Measurements from ENCODE around the gene ING4. TPM values are rescaled to one million over a fixed set of nuclear protein-coding genes. Genes with fewer than 3 reads are reported as not detected.
A peak's percentile ranks its signal among the peaks of the same experiment; 100 is the strongest.

Gene ING4
- total RNA-seq, 1 donor from 2014 or later: 135 TPM

GRCh38 chr12:6693832-6694355 is 31.0 kb upstream of the ING4 start:
- no peak for TF ChIP-seq EZH2phosphoT487 (IDR thresholded peaks at IDR 0.05)
- TF ChIP-seq EZH2 (IDR thresholded peaks at IDR 0.05): no peak
- no peak for TF ChIP-seq CTCF (IDR thresholded peaks at IDR 0.05)
- Histone ChIP-seq H3K4me3 (no peak overlapping the region), H3K79me2 (ENCODE audit: low read depth) (peaks cover 15% of the 10 kb centered on the region), H3K27me3 (no peaks in the 10 kb centered on the region), H3K27ac (no peak overlapping the region), H3K4me1 (peaks cover 7% of the 10 kb centered on the region), H3F3A (ENCODE audit: low read depth) (peaks cover 31% of the 10 kb centered on the region), H2AFZ (replicated peaks) (no peak overlapping the region), H3K4me2 (no peak overlapping the region), H3K36me3 (no peaks in the 10 kb centered on the region), H4K20me1 (ENCODE audit: low read depth) (no peaks in the 10 kb centered on the region), H3K9me3 (ENCODE audit: low read depth) (no peaks in the 10 kb centered on the region), H3K9ac (peak overlapping the region; percentile 28)
- Mint-ChIP-seq H3K27me3 (ENCODE audit: insufficient read depth, low read depth) (peaks cover 8% of the 10 kb centered on the region), H3K36me3 (peaks cover 9% of the 10 kb centered on the region), H3K4me3 (no peak overlapping the region), H3K27ac (peak overlapping the region; percentile 36), H3K9me3 (no peaks in the 10 kb centered on the region), H3K4me1 (peaks cover 36% of the 10 kb centered on the region)
- no peak for DNase-seq (ENCODE audit: low spot score)

- Histone ChIP-seq H3K27ac (no peak overlapping the region), H3K27me3 (no peaks in the 10 kb centered on the region), H3K79me2 (ENCODE audit: low read depth) (peaks cover 21% of the 10 kb centered on the region), H4K20me1 (ENCODE audit: low read depth) (no peaks in the 10 kb centered on the region), H2AFZ (replicated peaks) (no peak overlapping the region), H3K4me3 (no peak overlapping the region), H3K36me3 (no peaks in the 10 kb centered on the region), H3K4me1 (peaks cover 8% of the 10 kb centered on the region), H3K9ac (peak overlapping the region; percentile 10), H3K9me3 (ENCODE audit: low read depth) (no peaks in the 10 kb centered on the region), H3K4me2 (no peak overlapping the region), H3F3A (ENCODE audit: low read depth) (peaks cover 31% of the 10 kb centered on the region)
- Mint-ChIP-seq H3K4me3 (peak overlapping the region; percentile 33), H3K27me3 (ENCODE audit: insufficient read depth, low read depth) (peaks cover 6% of the 10 kb centered on the region), H3K4me1 (peaks cover 36% of the 10 kb centered on the region), H3K36me3 (peaks cover 9% of the 10 kb centered on the region), H3K27ac (peak overlapping the region; percentile 70), H3K9me3 (no peaks in the 10 kb centered on the region)
- DNase-seq (ENCODE audit: low spot score): no peak
- no peak for TF ChIP-seq EZH2 (IDR thresholded peaks at IDR 0.05)
- no peak for TF ChIP-seq EZH2phosphoT487 (IDR thresholded peaks at IDR 0.05)
- TF ChIP-seq CTCF (IDR thresholded peaks at IDR 0.05): no peak
Observed at GRCh38 chr12:6692888-6693287, 30.0 kb upstream of the ING4 start.

- H3F3A ChIP-seq (ENCODE audit: low read depth): peaks cover 26% of the 10 kb centered on the region
- H3K27ac ChIP-seq: no peak overlapping the region
- no peaks in the 10 kb centered on the region for H3K36me3 ChIP-seq
- DNase-seq (ENCODE audit: low spot score): no peak
- H3K9ac ChIP-seq: no peak overlapping the region
- TF ChIP-seq CTCF (IDR thresholded peaks at IDR 0.05) (no peak), EZH2phosphoT487 (IDR thresholded peaks at IDR 0.05) (no peak)
- H3K4me3 ChIP-seq: no peak overlapping the region
- peaks cover 14% of the 10 kb centered on the region for H3K4me1 ChIP-seq
- no peaks in the 10 kb centered on the region for H4K20me1 ChIP-seq (ENCODE audit: low read depth)
- H3K9me3 ChIP-seq (ENCODE audit: low read depth): no peaks in the 10 kb centered on the region
- peaks cover 35% of the 10 kb centered on the region for H3K79me2 ChIP-seq (ENCODE audit: low read depth)
- no peak overlapping the region for H2AFZ ChIP-seq (replicated peaks)
- H3K27me3 ChIP-seq: no peaks in the 10 kb centered on the region
- Mint-ChIP-seq H3K9me3 (no peaks in the 10 kb centered on the region), H3K36me3 (peaks cover 9% of the 10 kb centered on the region), H3K27me3 (ENCODE audit: insufficient read depth, low read depth) (peaks cover 6% of the 10 kb centered on the region), H3K27ac (no peak overlapping the region), H3K4me3 (peak overlapping the region; percentile 8), H3K4me1 (peaks cover 47% of the 10 kb centered on the region)
- H3K4me2 ChIP-seq: no peak overlapping the region
Observed at GRCh38 chr12:6691473-6691872, 28.6 kb upstream of the ING4 start.

Data from neural progenitor cell (in vitro differentiated cells).